Loucy (cell line): ENCODE results near the gene KRR1.

Experiments used
- H2AFZ ChIP-seq: fragments of 200-600 bp; sonication (generic); 2 replicates; pipeline ENCODE4 v1.6.0; 2016; ENCODE audit warnings: antibody characterized with exemption, mild to moderate bottlenecking, low read length, moderate library complexity
- H3F3A ChIP-seq: fragments of 200-600 bp; 2 replicates; pipeline ENCODE4 v1.6.0; 2016; ENCODE audit warnings: antibody characterized with exemption, low read depth, mild to moderate bottlenecking
- H3K27me3 ChIP-seq: fragments of 200-600 bp; sonication (generic); 2 replicates; pipeline ENCODE4 v1.6.1; 2014; ENCODE audit warnings: low read length, mild to moderate bottlenecking; ENCODE audit not compliant: insufficient read depth, poor library complexity, severe bottlenecking
- H3K36me3 ChIP-seq: fragments of 200-600 bp; sonication (generic); 2 replicates; pipeline ENCODE4 v1.6.1; 2016; ENCODE audit warnings: low read length; ENCODE audit not compliant: insufficient read depth
- H3K4me1 ChIP-seq: fragments of 200-600 bp; sonication (generic); 2 replicates; pipeline ENCODE4 v1.5.1; 2014; ENCODE audit warnings: low read length, mild to moderate bottlenecking; ENCODE audit not compliant: insufficient read depth, poor library complexity, severe bottlenecking
- H3K4me2 ChIP-seq: fragments of 200-600 bp; sonication (generic); 2 replicates; pipeline ENCODE4 v1.6.0; 2014; ENCODE audit warnings: antibody characterized with exemption, low read length, low read depth, mild to moderate bottlenecking; ENCODE audit not compliant: poor library complexity, severe bottlenecking
- H3K4me3 ChIP-seq: fragments of 200-600 bp; sonication (generic); 2 replicates; pipeline ENCODE4 v1.5.1; 2014; ENCODE audit warnings: low read length, mild to moderate bottlenecking, mixed read lengths; ENCODE audit not compliant: poor library complexity, severe bottlenecking
- H3K79me2 ChIP-seq: fragments of 200-600 bp; sonication (generic); 2 replicates; pipeline ENCODE4 v1.6.1; 2014; ENCODE audit warnings: low read length; ENCODE audit not compliant: insufficient read depth
- H3K9ac ChIP-seq: fragments of 200-600 bp; sonication (generic); 2 replicates; pipeline ENCODE4 v1.6.0; 2014; ENCODE audit warnings: mild to moderate bottlenecking, low read depth, low read length, moderate library complexity; ENCODE audit not compliant: poor library complexity, severe bottlenecking
- H3K9me2 ChIP-seq: fragments of 200-600 bp; sonication (generic); replicated peaks from 2 replicates; pipeline ENCODE4 v1.6.1; 2016; ENCODE audit warnings: low read depth, low read length, mixed read lengths
- H3K9me3 ChIP-seq: fragments of 200-600 bp; sonication (generic); 2 replicates; pipeline ENCODE4 v1.6.1; 2014; ENCODE audit warnings: mild to moderate bottlenecking, antibody characterized with exemption, low read length, low read depth; ENCODE audit not compliant: insufficient read depth
- H4K20me1 ChIP-seq: fragments of 200-600 bp; sonication (generic); 2 replicates; pipeline ENCODE4 v1.6.0; 2014; ENCODE audit warnings: antibody characterized with exemption, low read length, mild to moderate bottlenecking; ENCODE audit not compliant: insufficient read depth, poor library complexity, severe bottlenecking
- CTCF ChIP-seq: fragments of 200-600 bp; sonication (generic); conservative IDR thresholded peaks from 2 replicates; pipeline ENCODE4 v1.5.1; 2014; ENCODE audit warnings: mild to moderate bottlenecking, antibody characterized with exemption, low read length
- EZH2phosphoT487 ChIP-seq: fragments of 200-600 bp; IDR thresholded peaks from 2 replicates; pipeline ENCODE4 v1.6.1; 2018; ENCODE audit warnings: antibody characterized with exemption, mild to moderate bottlenecking, moderate library complexity, borderline replicate concordance

The KRR1 gene

GRCh38 chr12:75511116-75512048, at the start of gene KRR1:
KRR1 (minus strand) TSS chr12:75511609; CDS start chr12:75511597, 12 bp downstream.
- peaks cover 51% of the 10 kb centered on the region for H3K79me2 ChIP-seq
- peaks cover 2% of the 10 kb centered on the region; the same call in 1 of the 2 replicates for H3K36me3 ChIP-seq
- H3F3A ChIP-seq: no peaks in the 10 kb centered on the region
- H2AFZ ChIP-seq: peak within 1 kb of the TSS; percentile 100
- peaks cover 40% of the 10 kb centered on the region for H3K27me3 ChIP-seq
- H3K4me2 ChIP-seq: peak within 1 kb of the TSS; percentile 95
- peaks cover 28% of the 10 kb centered on the region for H4K20me1 ChIP-seq
- TF ChIP-seq CTCF: no peak
- no peak for TF ChIP-seq EZH2phosphoT487
- no peaks in the 10 kb centered on the region for H3K9me3 ChIP-seq
- H3K4me1 ChIP-seq: peaks cover 37% of the 10 kb centered on the region
- no peaks in the 10 kb centered on the region; the same call in 1 of the 2 replicates for H3K9me2 ChIP-seq
- peak within 1 kb of the TSS; percentile 87 for H3K9ac ChIP-seq
- H3K4me3 ChIP-seq: peak within 1 kb of the TSS; percentile 93

GRCh38 chr12:75560167-75560566, 48.8 kb upstream of the KRR1 start:
- no peak overlapping the region for H3K9ac ChIP-seq
- H4K20me1 ChIP-seq: no peaks in the 10 kb centered on the region
- H3K36me3 ChIP-seq: no peaks in the 10 kb centered on the region
- TF ChIP-seq EZH2phosphoT487 (no peak), CTCF (peak; percentile 78)
- H3K9me3 ChIP-seq: no peaks in the 10 kb centered on the region
- no peaks in the 10 kb centered on the region for H3K9me2 ChIP-seq
- H2AFZ ChIP-seq: peak overlapping the region; percentile 31; the same call in 1 of the 2 replicates
- H3K79me2 ChIP-seq: no peaks in the 10 kb centered on the region
- peaks cover 37% of the 10 kb centered on the region for H3K4me1 ChIP-seq
- no peak overlapping the region for H3K4me3 ChIP-seq
- H3K27me3 ChIP-seq: no peaks in the 10 kb centered on the region
- no peak overlapping the region for H3K4me2 ChIP-seq
- H3F3A ChIP-seq: 0 out of 2 replicates have a peak, but pooled peaks cover 4% of the 10 kb centered on the region

DNA sequence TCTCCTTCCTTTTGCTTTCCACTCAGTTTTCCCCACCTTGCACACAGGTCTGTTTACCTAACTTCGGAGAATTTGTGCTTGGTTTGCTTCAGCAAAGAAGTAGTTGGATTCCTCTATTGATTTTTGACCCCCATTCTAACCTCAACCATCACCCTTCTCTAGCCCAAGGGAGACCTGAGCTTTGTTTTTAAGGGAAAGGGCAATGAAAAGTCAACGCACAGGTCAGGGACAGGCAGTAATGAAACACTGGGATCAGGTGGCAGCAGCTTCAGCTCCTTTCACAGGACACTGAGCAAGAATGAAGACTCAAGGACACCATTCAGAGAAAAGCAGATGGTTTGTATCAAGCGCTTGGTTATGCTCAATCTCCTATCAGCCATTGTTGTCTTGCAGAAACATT, 46.9 kb upstream of the KRR1 start:
- 0 out of 2 replicates have a peak overlapping the region, but pooled peaks have one; percentile 0 for H2AFZ ChIP-seq
- no peaks in the 10 kb centered on the region for H3K79me2 ChIP-seq

More for the DNA sequence above, 46.9 kb upstream of the KRR1 start:
- no peak for TF ChIP-seq CTCF
- no peak for TF ChIP-seq EZH2phosphoT487
- H3K9me2 ChIP-seq: no peaks in the 10 kb centered on the region
- no peaks in the 10 kb centered on the region for H3F3A ChIP-seq
- H3K4me1 ChIP-seq: peaks cover 39% of the 10 kb centered on the region
- no peak overlapping the region for H3K4me2 ChIP-seq
- no peak overlapping the region for H3K9ac ChIP-seq
- H3K36me3 ChIP-seq: no peaks in the 10 kb centered on the region
- H3K4me3 ChIP-seq: no peak overlapping the region
- H4K20me1 ChIP-seq: no peaks in the 10 kb centered on the region
- no peaks in the 10 kb centered on the region for H3K9me3 ChIP-seq
- no peaks in the 10 kb centered on the region for H3K27me3 ChIP-seq
